ENCODE results near the gene ARL11. TPM values are rescaled to one million over a fixed set of nuclear protein-coding genes. Genes with fewer than 3 reads are reported as not detected.

ARL11 gene
- total RNA-seq, 2 donors from 2014 or later, result 0.24 to 0.49 TPM

- peaks cover 17% of the 10 kb centered on the region for H3K4me1 Mint-ChIP-seq
- Histone ChIP-seq H3K27me3 (ENCODE audit: control insufficient read depth, insufficient read depth, low read length, poor library complexity, severe bottlenecking) (no peaks in the 10 kb centered on the region), H3K9ac (ENCODE audit: extremely low read depth, low read length, poor library complexity, severe bottlenecking) (no peak overlapping the region), H3K27ac (ENCODE audit: low read depth, low read length) (no peak overlapping the region), H3K4me3 (ENCODE audit: low read length) (no peak overlapping the region), H3K9me3 (ENCODE audit: control insufficient read depth, low read length) (no peaks in the 10 kb centered on the region), H3K4me1 (ENCODE audit: control insufficient read depth, insufficient read depth, low read length) (peaks cover 4% of the 10 kb centered on the region), H3K36me3 (ENCODE audit: control insufficient read depth, insufficient read depth, low read length) (no peaks in the 10 kb centered on the region)
- no peak for TF ChIP-seq CTCF (conservative IDR thresholded peaks at IDR 0.05)
- H3K36me3 Mint-ChIP-seq (ENCODE audit: low read depth), result no peaks in the 10 kb centered on the region
- no peak overlapping the region for H3K27ac Mint-ChIP-seq
- no peaks in the 10 kb centered on the region for H3K27me3 Mint-ChIP-seq (ENCODE audit: insufficient read depth)
- H3K9me3 Mint-ChIP-seq, result no peaks in the 10 kb centered on the region
- WGBS, 2 experiments (ENCODE audit: insufficient coverage in 1 of 2, insufficient read length in 1 of 2), result 92 to 100% methylated on average over 7 of the region's 8 CpGs
- DNase-seq, result no peak
- no peak overlapping the region for H3K4me3 Mint-ChIP-seq
Observed at GRCh38 chr13:49629196-49629938, 1.1 kb downstream of the ARL11 start.

- Histone ChIP-seq H3K9ac (ENCODE audit: extremely low read depth, low read length, poor library complexity, severe bottlenecking) (no peak overlapping the region), H3K27me3 (ENCODE audit: control insufficient read depth, insufficient read depth, low read length, poor library complexity, severe bottlenecking) (no peaks in the 10 kb centered on the region), H3K4me3 (ENCODE audit: low read length) (no peak overlapping the region), H3K4me1 (ENCODE audit: control insufficient read depth, insufficient read depth, low read length) (peaks cover 4% of the 10 kb centered on the region), H3K36me3 (ENCODE audit: control insufficient read depth, insufficient read depth, low read length) (no peaks in the 10 kb centered on the region), H3K27ac (ENCODE audit: low read depth, low read length) (no peak overlapping the region), H3K9me3 (ENCODE audit: control insufficient read depth, low read length) (no peaks in the 10 kb centered on the region)
- H3K4me1 Mint-ChIP-seq, result peaks cover 22% of the 10 kb centered on the region
- TF ChIP-seq CTCF (conservative IDR thresholded peaks at IDR 0.05), result no peak
- no peaks in the 10 kb centered on the region for H3K9me3 Mint-ChIP-seq
- H3K4me3 Mint-ChIP-seq, result no peak overlapping the region
- WGBS, 2 experiments (ENCODE audit: insufficient coverage in 1 of 2, insufficient read length in 1 of 2), result 82 to 90% methylated on average over 4 of the region's 4 CpGs
- H3K27ac Mint-ChIP-seq, result no peak overlapping the region
- DNase-seq, result no peak
- H3K27me3 Mint-ChIP-seq (ENCODE audit: insufficient read depth), result peaks cover 1% of the 10 kb centered on the region
- H3K36me3 Mint-ChIP-seq (ENCODE audit: low read depth), result no peaks in the 10 kb centered on the region
Observed at GRCh38 chr13:49629947-49630346, 1.6 kb downstream of the ARL11 start.

- DNase-seq, result no peak
- no peaks in the 10 kb centered on the region for H3K36me3 ChIP-seq (ENCODE audit: control insufficient read depth, insufficient read depth, low read length)
- Mint-ChIP-seq H3K27ac (no peak overlapping the region), H3K36me3 (ENCODE audit: low read depth) (no peaks in the 10 kb centered on the region), H3K9me3 (no peaks in the 10 kb centered on the region), H3K4me3 (no peak overlapping the region), H3K27me3 (ENCODE audit: insufficient read depth) (peaks cover 1% of the 10 kb centered on the region), H3K4me1 (peaks cover 27% of the 10 kb centered on the region)
- no peaks in the 10 kb centered on the region for H3K9me3 ChIP-seq (ENCODE audit: control insufficient read depth, low read length)
- H3K4me1 ChIP-seq (ENCODE audit: control insufficient read depth, insufficient read depth, low read length), result peaks cover 6% of the 10 kb centered on the region
- H3K4me3 ChIP-seq (ENCODE audit: low read length), result no peak overlapping the region
- WGBS, 2 experiments (ENCODE audit: insufficient coverage in 1 of 2, insufficient read length in 1 of 2), result 89 to 91% methylated on average over 8 to 16 of the region's 16 CpGs
- H3K9ac ChIP-seq (ENCODE audit: extremely low read depth, low read length, poor library complexity, severe bottlenecking), result no peak overlapping the region
- no peak for TF ChIP-seq CTCF (conservative IDR thresholded peaks at IDR 0.05)
- H3K27me3 ChIP-seq (ENCODE audit: control insufficient read depth, insufficient read depth, low read length, poor library complexity, severe bottlenecking), result no peaks in the 10 kb centered on the region
- no peak overlapping the region for H3K27ac ChIP-seq (ENCODE audit: low read depth, low read length)
Observed at GRCh38 chr13:49630580-49630979, 2.3 kb downstream of the ARL11 start.
